Progenitor cell of endocrine pancreas (in vitro differentiated cells): ENCODE data around the gene GAP43. TPM values are rescaled to one million over a fixed set of nuclear protein-coding genes. Genes with fewer than 3 reads are reported as not detected.

Source experiments
- DNase-seq: peaks from one replicate; pipeline ENCODE4 v3.0.0; 2021; ENCODE audit warnings: low spot score; ENCODE audit not compliant: unreplicated experiment
- H3K27ac Mint-ChIP-seq: 2 replicates; pipeline ENCODE4 v1.8.0; 2021; ENCODE audit warnings: mild to moderate bottlenecking, moderate library complexity, mixed read lengths
- H3K27me3 Mint-ChIP-seq: 2 replicates; pipeline ENCODE4 v1.8.0; 2021; ENCODE audit warnings: mixed read lengths
- H3K36me3 Mint-ChIP-seq: 2 replicates; pipeline ENCODE4 v1.8.0; 2022; ENCODE audit warnings: mixed read lengths; ENCODE audit not compliant: insufficient read depth
- H3K4me1 Mint-ChIP-seq: 2 replicates; pipeline ENCODE4 v1.8.0; 2021; ENCODE audit warnings: low read depth, mixed read lengths
- H3K4me3 Mint-ChIP-seq: 2 replicates; pipeline ENCODE4 v1.8.0; 2021; ENCODE audit warnings: low read depth, mild to moderate bottlenecking, moderate library complexity, mixed read lengths
- H3K9me3 Mint-ChIP-seq: 2 replicates; pipeline ENCODE4 v1.8.0; 2021; ENCODE audit warnings: low read depth, mixed read lengths
- total RNA-seq: library from RNA; stranded (reverse); gene quantifications from 2 replicates; pipeline ENCODE4 v1.2.1, GENCODE V29; 2021
- TF ChIP-seq, protein P1 (sequence below): fragments of 200-600 bp; sonication (generic); IDR thresholded peaks from one replicate; pipeline ENCODE4 v1.5.0; 2021; ENCODE audit warnings: antibody characterized with exemption, mild to moderate bottlenecking; ENCODE audit not compliant: unreplicated experiment

Gene GAP43
- total RNA-seq, 1 donor from 2014 or later, result 9.6 TPM

GRCh38 chr3:115602194-115602593 is 21.1 kb upstream of the GAP43 start:
- Mint-ChIP-seq H3K9me3 (no peaks in the 10 kb centered on the region), H3K27ac (no peak overlapping the region), H3K4me3 (no peak overlapping the region), H3K36me3 (no peaks in the 10 kb centered on the region), H3K27me3 (no peaks in the 10 kb centered on the region), H3K4me1 (no peaks in the 10 kb centered on the region)
- TF ChIP-seq, protein P1, sequence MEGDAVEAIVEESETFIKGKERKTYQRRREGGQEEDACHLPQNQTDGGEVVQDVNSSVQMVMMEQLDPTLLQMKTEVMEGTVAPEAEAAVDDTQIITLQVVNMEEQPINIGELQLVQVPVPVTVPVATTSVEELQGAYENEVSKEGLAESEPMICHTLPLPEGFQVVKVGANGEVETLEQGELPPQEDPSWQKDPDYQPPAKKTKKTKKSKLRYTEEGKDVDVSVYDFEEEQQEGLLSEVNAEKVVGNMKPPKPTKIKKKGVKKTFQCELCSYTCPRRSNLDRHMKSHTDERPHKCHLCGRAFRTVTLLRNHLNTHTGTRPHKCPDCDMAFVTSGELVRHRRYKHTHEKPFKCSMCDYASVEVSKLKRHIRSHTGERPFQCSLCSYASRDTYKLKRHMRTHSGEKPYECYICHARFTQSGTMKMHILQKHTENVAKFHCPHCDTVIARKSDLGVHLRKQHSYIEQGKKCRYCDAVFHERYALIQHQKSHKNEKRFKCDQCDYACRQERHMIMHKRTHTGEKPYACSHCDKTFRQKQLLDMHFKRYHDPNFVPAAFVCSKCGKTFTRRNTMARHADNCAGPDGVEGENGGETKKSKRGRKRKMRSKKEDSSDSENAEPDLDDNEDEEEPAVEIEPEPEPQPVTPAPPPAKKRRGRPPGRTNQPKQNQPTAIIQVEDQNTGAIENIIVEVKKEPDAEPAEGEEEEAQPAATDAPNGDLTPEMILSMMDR, result no peak
- DNase-seq, result no peak

DNA sequence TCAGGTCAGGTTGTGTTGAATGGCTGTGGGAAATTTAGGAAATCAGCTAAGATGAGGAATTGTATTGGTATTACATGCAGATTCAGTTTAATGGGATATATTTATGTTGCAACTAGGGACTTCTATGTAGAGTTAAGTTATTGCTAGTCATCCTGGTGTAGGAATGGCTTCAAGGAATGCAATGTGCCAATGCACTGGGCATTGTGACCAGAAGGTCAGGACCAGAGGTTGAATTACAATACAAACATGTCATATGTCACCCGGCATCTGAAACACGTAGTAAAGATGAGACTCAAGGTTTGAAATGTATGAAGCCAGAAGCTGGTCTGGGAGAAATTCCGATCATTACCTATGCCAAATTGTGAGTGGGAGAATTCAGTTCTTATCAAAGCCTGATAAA is 11.7 kb upstream of the GAP43 start:
- no peaks in the 10 kb centered on the region for H3K4me1 Mint-ChIP-seq
- H3K9me3 Mint-ChIP-seq, result peaks cover 7% of the 10 kb centered on the region
- DNase-seq, result no peak
- no peak overlapping the region for H3K27ac Mint-ChIP-seq
- TF ChIP-seq, protein P1, result no peak
- H3K36me3 Mint-ChIP-seq, result no peaks in the 10 kb centered on the region
- no peak overlapping the region for H3K4me3 Mint-ChIP-seq
- H3K27me3 Mint-ChIP-seq, result no peaks in the 10 kb centered on the region

DNA sequence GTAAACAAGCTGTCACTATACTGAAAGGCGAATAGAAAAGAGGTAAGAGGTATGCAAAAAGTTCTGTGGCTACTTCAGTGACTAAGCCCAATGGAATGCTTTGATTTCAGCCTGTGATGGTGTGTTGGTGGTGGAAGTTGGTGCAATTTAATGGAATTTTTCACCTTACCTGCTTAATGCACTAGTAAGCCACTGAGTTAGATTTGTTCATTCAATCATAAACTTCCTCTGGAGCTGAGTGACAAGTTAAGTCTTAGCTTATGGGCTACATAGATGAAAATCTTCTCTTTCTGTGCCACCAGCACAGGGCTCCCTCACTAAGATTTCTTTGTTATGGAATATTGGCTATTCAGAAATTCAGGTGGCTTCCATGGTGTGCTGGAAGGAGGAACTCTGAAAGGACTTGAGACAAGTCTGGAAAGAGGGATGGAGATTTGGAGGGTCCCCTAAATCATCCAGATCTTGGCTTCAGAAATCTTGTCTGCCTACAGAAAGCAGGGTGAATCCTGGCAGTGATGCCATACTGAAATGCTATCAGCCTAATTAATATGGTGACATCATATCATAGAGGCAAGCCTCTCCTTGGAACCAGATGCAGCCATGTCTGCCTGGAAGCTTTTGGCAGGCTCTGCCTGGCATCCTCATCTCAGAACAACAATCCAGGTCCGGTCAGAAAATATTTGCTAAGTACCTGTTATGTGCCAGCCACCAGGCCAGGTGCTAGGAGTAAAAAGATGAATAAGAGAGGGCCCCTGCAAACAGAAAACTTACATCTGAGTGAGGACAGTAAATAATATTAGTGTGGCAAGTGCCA is 8.1 kb upstream of the GAP43 start:
- no peak for DNase-seq
- Mint-ChIP-seq H3K9me3 (peaks cover 7% of the 10 kb centered on the region), H3K36me3 (no peaks in the 10 kb centered on the region), H3K4me3 (no peak overlapping the region), H3K4me1 (no peaks in the 10 kb centered on the region), H3K27me3 (no peaks in the 10 kb centered on the region), H3K27ac (no peak overlapping the region)
- TF ChIP-seq, protein P1, result no peak

DNA sequence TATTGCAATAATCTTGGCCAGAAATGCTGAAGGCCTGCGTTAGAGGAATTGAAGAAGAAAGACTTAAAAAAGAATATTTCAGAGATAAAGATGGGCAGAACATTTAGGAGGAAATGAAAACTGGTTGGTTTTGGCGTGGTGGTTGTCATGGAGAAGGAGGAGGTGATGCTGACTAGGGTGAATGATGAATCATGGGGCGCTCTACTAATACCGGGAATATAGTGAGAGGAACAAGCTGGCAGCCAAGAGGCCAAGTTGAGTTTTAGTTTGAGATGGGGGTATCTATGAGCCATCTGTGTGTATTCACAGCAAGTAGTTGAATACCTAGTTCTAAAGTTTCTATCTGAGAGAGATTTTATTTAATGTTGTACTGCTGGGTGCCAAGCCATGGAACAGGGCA is 6.8 kb upstream of the GAP43 start:
- TF ChIP-seq, protein P1, result no peak
- no peak for DNase-seq
- Mint-ChIP-seq H3K4me1 (no peaks in the 10 kb centered on the region), H3K27me3 (no peaks in the 10 kb centered on the region), H3K36me3 (no peaks in the 10 kb centered on the region), H3K27ac (no peak overlapping the region), H3K4me3 (no peak overlapping the region), H3K9me3 (peaks cover 7% of the 10 kb centered on the region)

GRCh38 chr3:115617591-115617990 is 5.7 kb upstream of the GAP43 start:
- Mint-ChIP-seq H3K4me3 (no peak overlapping the region), H3K27me3 (peaks cover 6% of the 10 kb centered on the region), H3K4me1 (no peaks in the 10 kb centered on the region), H3K27ac (no peak overlapping the region), H3K9me3 (no peaks in the 10 kb centered on the region), H3K36me3 (no peaks in the 10 kb centered on the region)
- DNase-seq, result no peak
- TF ChIP-seq, protein P1, result no peak
